HEK293T (cell line): Measurements from ENCODE around the gene WWC2.

Experiments used
- ARNT ChIP-seq: fragments of 450-650 bp; IDR thresholded peaks from 2 replicates; pipeline ENCODE4 v1.6.1; 2017; ENCODE audit warnings: mild to moderate bottlenecking
- BHLHE40 ChIP-seq: fragments of 450-650 bp; IDR thresholded peaks from 2 replicates; pipeline ENCODE4 v1.6.1; 2016; ENCODE audit warnings: mild to moderate bottlenecking, moderate library complexity, borderline replicate concordance
- CTBP1 ChIP-seq: fragments of 450-650 bp; IDR thresholded peaks from 2 replicates; pipeline ENCODE4 v1.6.1; 2016; ENCODE audit warnings: borderline replicate concordance
- ELF4 ChIP-seq: fragments of 450-650 bp; IDR thresholded peaks from 2 replicates; pipeline ENCODE4 v1.6.1; 2017; ENCODE audit warnings: antibody characterized with exemption
- FOXA1 ChIP-seq: fragments of 450-650 bp; IDR thresholded peaks from 2 replicates; pipeline ENCODE4 v1.6.1; 2016; ENCODE audit warnings: mild to moderate bottlenecking
- FOXM1 ChIP-seq: fragments of 450-650 bp; IDR thresholded peaks from 2 replicates; pipeline ENCODE4 v1.6.1; 2017; ENCODE audit warnings: mild to moderate bottlenecking, borderline replicate concordance
- HDGF ChIP-seq: fragments of 450-650 bp; IDR thresholded peaks from 2 replicates; pipeline ENCODE4 v1.6.1; 2017; ENCODE audit warnings: antibody characterized with exemption, borderline replicate concordance
- L3MBTL2 ChIP-seq: fragments of 450-650 bp; conservative IDR thresholded peaks from 2 replicates; pipeline ENCODE4 v1.6.1; 2016; ENCODE audit warnings: mild to moderate bottlenecking
- NFRKB ChIP-seq: fragments of 450-650 bp; IDR thresholded peaks from 2 replicates; pipeline ENCODE4 v1.6.1; 2016; ENCODE audit warnings: mild to moderate bottlenecking, moderate library complexity
- SP1 ChIP-seq: fragments of 450-650 bp; IDR thresholded peaks from 2 replicates; pipeline ENCODE4 v1.6.1; 2017
- SUZ12 ChIP-seq: fragments of 450-650 bp; IDR thresholded peaks from 2 replicates; pipeline ENCODE4 v1.6.1; 2016; ENCODE audit warnings: mild to moderate bottlenecking
- TARDBP ChIP-seq: fragments of 450-650 bp; IDR thresholded peaks from 2 replicates; pipeline ENCODE4 v1.6.1; 2016

DNA sequence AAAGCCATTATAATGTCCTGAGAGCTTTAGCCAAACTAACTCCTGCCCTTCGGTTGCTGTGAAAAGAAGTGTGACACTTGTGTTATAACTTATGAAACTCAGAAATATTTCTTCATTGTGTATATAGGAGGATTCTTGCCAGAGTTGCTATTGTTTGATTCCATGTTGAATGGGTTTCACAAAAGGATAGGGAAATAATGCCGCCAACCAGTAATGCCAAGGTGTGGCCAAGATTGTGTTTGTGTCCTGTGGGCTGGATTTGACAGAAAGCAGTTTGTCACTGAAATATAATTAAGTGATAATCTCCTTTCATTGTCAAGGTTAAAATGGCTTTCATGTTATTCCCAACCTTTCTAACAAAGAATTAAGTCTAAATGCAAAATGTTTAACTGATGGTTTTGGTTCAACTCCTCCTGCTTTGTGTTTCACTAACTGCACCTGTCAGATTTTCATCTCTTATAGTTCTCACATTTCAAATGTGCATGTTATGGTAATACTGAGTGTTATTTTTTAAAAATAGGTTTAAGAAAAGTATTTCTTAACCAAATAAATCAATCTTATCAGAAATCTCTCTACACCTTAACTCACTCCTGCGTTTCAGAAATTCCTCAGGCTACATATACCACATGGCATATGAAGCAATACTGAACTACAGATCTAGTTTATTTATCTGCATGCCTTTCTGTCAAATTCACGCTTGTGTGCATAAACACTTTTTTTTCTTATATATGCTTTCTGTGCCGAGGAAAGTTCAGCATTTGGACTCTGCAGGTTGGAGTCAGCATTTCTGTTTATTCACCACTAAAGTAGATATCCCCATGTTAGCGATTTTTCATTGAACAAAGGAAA is 221.4 kb downstream of the WWC2 start, which contains the start of gene CLDN22:
- TF ChIP-seq L3MBTL2 (no peak), BHLHE40 (no peak), FOXA1 (no peak), TARDBP (no peak), NFRKB (no peak), FOXM1 (no peak), ARNT (no peak), SUZ12 (no peak), SP1 (no peak), HDGF (no peak), ELF4 (no peak), CTBP1 (no peak)
